A549 treated with AZD9567 at 1 μM for 4 hours (cell line): ENCODE results near the gene CPAMD8. TPM values are rescaled to one million over a fixed set of nuclear protein-coding genes. Genes with fewer than 3 reads are reported as not detected.

Source experiments
- total RNA-seq: library from RNA; stranded (reverse); fragments of 200-300 nt; extraction: Qiagen RNA extraction; gene quantifications from 5 replicates; pipeline ENCODE4 v1.2.3, GENCODE V29; 2022; ENCODE audit not compliant: insufficient read depth

Gene CPAMD8
- 0.01 to 0.15 TPM (median 0.05 TPM) in 4 of 5 replicates, not detected in the other for total RNA-seq

GRCh38 chr19:17026706-17027534 lies at the start of gene CPAMD8:
Gene CPAMD8, minus strand, starts transcription at chr19:17026810. Its CDS starts 168 bp downstream, at chr19:17026642.

GRCh38 chr19:17075035-17075863 lies 48.6 kb upstream of the CPAMD8 start, which contains the start of the genes HAUS8 and MYO9B:
Gene HAUS8, minus strand, starts transcription at chr19:17075452. Its CDS starts 30 bp downstream, at chr19:17075422.
Gene MYO9B, plus strand, starts transcription at chr19:17075777. Its CDS starts 25,941 bp downstream, at chr19:17101718.

GRCh38 chr19:16888629-16889365 lies 137.8 kb downstream of the CPAMD8 start, which contains the start of gene F2RL3:
Gene F2RL3, plus strand, starts transcription at chr19:16888999. Its CDS starts 191 bp downstream, at chr19:16889190.

Other genes starting within 250 kb of the CPAMD8 start
- gene SIN3B, start 197.4 kb downstream of the CPAMD8 start, total RNA-seq, result 19.0 to 25.7 TPM (median 22.4 TPM) in 5 replicates
- not detected in 5 replicates for gene F2RL3, start 137.8 kb downstream of the CPAMD8 start, total RNA-seq
- gene HAUS8, start 48.6 kb upstream of the CPAMD8 start, total RNA-seq, result 13.9 to 17.0 TPM (median 16.7 TPM) in 5 replicates
- 28.5 to 34.4 TPM (median 32.3 TPM) in 5 replicates for gene MYO9B, start 49.0 kb upstream of the CPAMD8 start, total RNA-seq
- gene USE1, start 188.5 kb upstream of the CPAMD8 start, total RNA-seq, result 16.7 to 20.6 TPM (median 17.0 TPM) in 5 replicates
- 6.9 to 15.5 TPM (median 13.3 TPM) in 5 replicates for gene OCEL1, start 199.4 kb upstream of the CPAMD8 start, total RNA-seq
- 22.5 to 59.0 TPM (median 52.2 TPM) in 5 replicates for gene NR2F6, start 219.1 kb upstream of the CPAMD8 start, total RNA-seq
- gene USHBP1, start 237.9 kb upstream of the CPAMD8 start, total RNA-seq, result not detected in 5 replicates
- gene BABAM1, start 240.6 kb upstream of the CPAMD8 start, total RNA-seq, result 59.0 to 77.0 TPM (median 61.0 TPM) in 5 replicates